Immature natural killer cell (primary cell): ENCODE results near the gene ICAM3. TPM values are rescaled to one million over a fixed set of nuclear protein-coding genes. Genes with fewer than 3 reads are reported as not detected.

Experiments used
- DNase-seq, 3 donors: peaks; one replicate each; pipeline ENCODE4 v3.0.0; 2022; ENCODE audit warnings: mixed read lengths in 1 of 3
- H3K27ac Mint-ChIP-seq, 6 donors: one replicate each; pipeline ENCODE4 v1.8.0; 2020; ENCODE audit warnings: mixed read lengths in 6 of 6, mild to moderate bottlenecking in 5 of 6, inconsistent platforms in 4 of 6, moderate library complexity in 3 of 6
- H3K27me3 Mint-ChIP-seq, 3 donors: one replicate each; pipeline ENCODE4 v1.8.0; 2020 to 2021; ENCODE audit warnings: low read depth in 3 of 3, mild to moderate bottlenecking in 3 of 3, mixed read lengths in 3 of 3, moderate library complexity in 3 of 3, inconsistent platforms in 1 of 3
- H3K36me3 Mint-ChIP-seq, 3 donors: one replicate each; pipeline ENCODE4 v1.8.0; 2020; ENCODE audit warnings: mixed read lengths in 3 of 3, inconsistent platforms in 2 of 3, mild to moderate bottlenecking in 2 of 3
- H3K4me1 Mint-ChIP-seq, 2 donors: one replicate each; pipeline ENCODE4 v1.8.0; 2020; ENCODE audit warnings: inconsistent platforms in 2 of 2, mild to moderate bottlenecking in 2 of 2, mixed read lengths in 2 of 2, moderate library complexity in 1 of 2
- H3K4me3 Mint-ChIP-seq, 5 donors: one replicate each; pipeline ENCODE4 v1.8.0; 2020; ENCODE audit warnings: mild to moderate bottlenecking in 5 of 5, mixed read lengths in 5 of 5, inconsistent platforms in 3 of 5, moderate library complexity in 3 of 5
- H3K9me3 Mint-ChIP-seq, 6 donors: one replicate each; pipeline ENCODE4 v1.8.0; 2020; ENCODE audit warnings: mild to moderate bottlenecking in 6 of 6, mixed read lengths in 6 of 6, inconsistent platforms in 4 of 6, moderate library complexity in 3 of 6
- polyA plus RNA-seq, 3 donors: library from polyadenylated mRNA; unstranded; fragments of 300-500 nt; fragmentation: Illumina TruSeq; gene quantifications; one replicate each; pipeline ENCODE4 v1.2.3, GENCODE V29; 2021

Gene ICAM3
- polyA plus RNA-seq, 3 donors from 2014 or later, result 263 to 292 (median 280) TPM

DNA sequence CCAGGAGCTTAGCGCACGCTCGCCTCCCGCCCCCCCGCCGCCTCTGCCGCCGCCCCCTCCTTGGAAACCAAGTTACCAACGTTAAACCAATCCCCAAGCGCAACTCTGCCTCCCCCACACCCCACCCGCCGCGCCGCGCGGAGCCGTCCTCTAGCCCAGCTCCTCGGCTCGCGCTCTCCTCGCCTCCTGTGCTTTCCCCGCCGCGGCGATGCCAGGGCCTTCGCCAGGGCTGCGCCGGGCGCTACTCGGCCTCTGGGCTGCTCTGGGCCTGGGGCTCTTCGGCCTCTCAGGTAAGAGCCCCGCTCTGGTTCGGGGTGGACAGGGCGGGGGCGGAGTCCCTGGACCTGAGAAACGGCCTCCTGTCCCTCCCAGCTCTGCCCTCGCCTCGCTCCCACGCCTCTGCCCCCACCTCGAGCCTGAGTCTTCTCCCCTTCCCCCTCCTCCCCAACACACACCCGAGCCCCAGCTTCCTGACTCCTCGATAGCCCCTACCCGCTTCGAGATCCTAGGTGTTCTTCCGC, 49.5 kb downstream of the ICAM3 start, which contains the start of gene ICAM5:
Gene ICAM5 (plus strand): TSS at position 117 of the 521 bp plus-strand sequence. CDS start 92 bp downstream, at position 209.
- Mint-ChIP-seq H3K4me1 (peaks cover 77 to 82% of the 10 kb centered on the region in 2 donors), H3K27me3 (peaks cover 50 to 77% (median 51%) of the 10 kb centered on the region in 3 donors), H3K36me3 (peaks cover 13 to 17% (median 14%) of the 10 kb centered on the region in 3 donors), H3K9me3 (peaks cover 0 to 4% (median 0%) of the 10 kb centered on the region in 6 donors), H3K27ac (peak within 1 kb of the TSS in 3 of 6 donors; percentile 41 to 66 (median 49)), H3K4me3 (peak within 1 kb of the TSS; percentile 83 to 90 (median 85))
- peak in 2 of 3 donors; percentile 24 to 36 for DNase-seq

DNA sequence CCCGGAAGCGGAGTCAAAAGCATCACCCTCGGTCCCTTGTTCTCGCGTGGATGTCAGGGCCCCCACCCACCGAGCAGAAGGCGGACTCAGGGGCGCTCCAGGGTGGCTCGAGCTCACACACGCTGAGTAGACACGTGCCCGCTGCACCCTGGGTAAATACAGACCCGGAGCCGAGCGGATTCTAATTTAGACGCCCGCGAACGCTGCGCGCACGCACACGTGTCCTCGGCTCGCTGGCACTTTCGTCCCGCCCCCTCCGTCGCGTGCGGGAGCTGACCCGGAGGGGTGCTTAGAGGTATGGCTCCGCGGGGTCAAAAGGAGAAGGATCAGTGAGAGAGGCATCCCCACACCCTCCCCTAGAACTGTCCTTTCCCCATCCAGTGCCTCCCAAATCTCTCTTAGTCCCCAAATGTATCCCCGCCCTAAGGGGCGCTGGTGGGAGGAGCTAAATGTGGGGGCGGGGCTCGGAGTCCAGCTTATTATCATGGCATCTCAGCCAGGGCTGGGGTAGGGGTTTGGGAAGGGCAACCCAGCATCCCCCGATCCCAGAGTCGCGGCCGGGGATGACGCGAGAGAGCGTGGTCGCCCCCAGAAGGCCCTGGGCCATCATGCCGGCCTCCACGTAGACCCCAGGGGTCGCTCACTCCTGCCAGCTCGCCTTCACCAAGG, 50.1 kb downstream of the ICAM3 start:
- DNase-seq, result peak; percentile 57 to 68 (median 63)
- Mint-ChIP-seq H3K9me3 (peaks cover 0 to 4% (median 0%) of the 10 kb centered on the region in 6 donors), H3K27ac (peak overlapping the region in 3 of 6 donors; percentile 41 to 66 (median 49)), H3K36me3 (peaks cover 18% of the 10 kb centered on the region in 3 donors), H3K4me1 (peaks cover 75 to 83% of the 10 kb centered on the region in 2 donors), H3K4me3 (peak overlapping the region; percentile 78 to 85 (median 83)), H3K27me3 (peaks cover 44 to 75% (median 49%) of the 10 kb centered on the region in 3 donors)

DNA sequence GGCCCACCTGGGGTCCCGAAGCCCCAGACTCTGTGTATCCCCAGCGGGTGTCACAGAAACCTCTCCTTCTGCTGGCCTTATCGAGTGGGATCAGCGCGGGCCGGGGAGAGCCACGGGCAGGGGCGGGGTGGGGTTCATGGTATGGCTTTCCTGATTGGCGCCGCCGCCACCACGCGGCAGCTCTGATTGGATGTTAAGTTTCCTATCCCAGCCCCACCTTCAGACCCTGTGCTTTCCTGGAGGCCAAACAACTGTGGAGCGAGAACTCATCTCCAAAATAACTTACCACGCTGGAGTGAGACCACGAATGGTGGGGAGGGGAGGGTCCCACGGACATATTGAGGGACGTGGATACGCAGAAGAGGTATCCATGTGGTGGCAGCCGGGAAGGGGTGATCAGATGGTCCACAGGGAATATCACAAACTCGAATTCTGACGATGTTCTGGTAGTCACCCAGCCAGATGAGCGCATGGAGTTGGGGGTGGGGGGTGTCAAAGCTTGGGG, 50.7 kb downstream of the ICAM3 start:
- peaks cover 0 to 4% (median 0%) of the 10 kb centered on the region in 6 donors for H3K9me3 Mint-ChIP-seq
- H3K27ac Mint-ChIP-seq, result peak overlapping the region in 3 of 6 donors; percentile 41 to 66 (median 49)
- H3K36me3 Mint-ChIP-seq, result peaks cover 18 to 22% (median 18%) of the 10 kb centered on the region in 3 donors
- peak overlapping the region; percentile 78 to 85 (median 83) for H3K4me3 Mint-ChIP-seq
- peaks cover 75 to 83% of the 10 kb centered on the region in 2 donors for H3K4me1 Mint-ChIP-seq
- no peak for DNase-seq
- H3K27me3 Mint-ChIP-seq, result peaks cover 44 to 70% (median 48%) of the 10 kb centered on the region in 3 donors

DNA sequence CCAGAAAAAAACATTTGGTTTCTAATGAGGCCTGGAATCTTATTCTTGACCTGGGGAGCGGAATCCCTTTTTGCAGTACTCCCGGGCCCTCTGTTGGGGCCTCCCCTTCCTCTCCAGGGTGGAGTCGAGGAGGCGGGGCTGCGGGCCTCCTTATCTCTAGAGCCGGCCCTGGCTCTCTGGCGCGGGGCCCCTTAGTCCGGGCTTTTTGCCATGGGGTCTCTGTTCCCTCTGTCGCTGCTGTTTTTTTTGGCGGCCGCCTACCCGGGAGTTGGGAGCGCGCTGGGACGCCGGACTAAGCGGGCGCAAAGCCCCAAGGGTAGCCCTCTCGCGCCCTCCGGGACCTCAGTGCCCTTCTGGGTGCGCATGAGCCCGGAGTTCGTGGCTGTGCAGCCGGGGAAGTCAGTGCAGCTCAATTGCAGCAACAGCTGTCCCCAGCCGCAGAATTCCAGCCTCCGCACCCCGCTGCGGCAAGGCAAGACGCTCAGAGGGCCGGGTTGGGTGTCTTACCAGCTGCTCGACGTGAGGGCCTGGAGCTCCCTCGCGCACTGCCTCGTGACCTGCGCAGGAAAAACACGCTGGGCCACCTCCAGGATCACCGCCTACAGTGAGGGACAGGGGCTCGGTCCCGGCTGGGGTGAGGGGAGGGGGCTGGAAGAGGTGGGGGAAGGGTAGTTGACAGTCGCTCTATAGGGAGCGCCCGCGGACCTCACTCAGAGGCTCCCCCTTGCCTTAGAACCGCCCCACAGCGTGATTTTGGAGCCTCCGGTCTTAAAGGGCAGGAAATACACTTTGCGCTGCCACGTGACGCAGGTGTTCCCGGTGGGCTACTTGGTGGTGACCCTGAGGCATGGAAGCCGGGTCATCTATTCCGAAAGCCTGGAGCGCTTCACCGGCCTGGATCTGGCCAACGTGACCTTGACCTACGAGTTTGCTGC, 52.4 kb downstream of the ICAM3 start, which contains the start of gene ICAM4:
Gene ICAM4 (plus strand): TSS at position 153 of the 935 bp plus-strand sequence. CDS start 58 bp downstream, at position 211.
- no peak for DNase-seq
- Mint-ChIP-seq H3K4me1 (peaks cover 63 to 70% of the 10 kb centered on the region in 2 donors), H3K36me3 (peaks cover 18 to 26% (median 23%) of the 10 kb centered on the region in 3 donors), H3K4me3 (peak within 1 kb of the TSS; percentile 46 to 77 (median 71)), H3K9me3 (peaks cover 0 to 4% (median 0%) of the 10 kb centered on the region in 6 donors), H3K27ac (peak within 1 kb of the TSS in 2 of 6 donors; percentile 69 to 77), H3K27me3 (peaks cover 30 to 54% (median 33%) of the 10 kb centered on the region in 3 donors)

DNA sequence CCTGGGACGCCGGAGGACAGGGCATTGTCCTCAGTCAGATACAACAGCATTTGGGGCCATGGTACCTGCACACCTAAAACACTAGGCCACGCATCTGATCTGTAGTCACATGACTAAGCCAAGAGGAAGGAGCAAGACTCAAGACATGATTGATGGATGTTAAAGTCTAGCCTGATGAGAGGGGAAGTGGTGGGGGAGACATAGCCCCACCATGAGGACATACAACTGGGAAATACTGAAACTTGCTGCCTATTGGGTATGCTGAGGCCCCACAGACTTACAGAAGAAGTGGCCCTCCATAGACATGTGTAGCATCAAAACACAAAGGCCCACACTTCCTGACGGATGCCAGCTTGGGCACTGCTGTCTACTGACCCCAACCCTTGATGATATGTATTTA, 54.0 kb downstream of the ICAM3 start:
- Mint-ChIP-seq H3K4me3 (no peak overlapping the region), H3K36me3 (peaks cover 18 to 26% (median 23%) of the 10 kb centered on the region in 3 donors), H3K27me3 (peaks cover 18 to 38% (median 21%) of the 10 kb centered on the region in 3 donors), H3K27ac (peak overlapping the region in 1 of 6 donors; percentile 26), H3K4me1 (peaks cover 50 to 56% of the 10 kb centered on the region in 2 donors), H3K9me3 (peaks cover 0 to 3% (median 0%) of the 10 kb centered on the region in 6 donors)
- no peak for DNase-seq

DNA sequence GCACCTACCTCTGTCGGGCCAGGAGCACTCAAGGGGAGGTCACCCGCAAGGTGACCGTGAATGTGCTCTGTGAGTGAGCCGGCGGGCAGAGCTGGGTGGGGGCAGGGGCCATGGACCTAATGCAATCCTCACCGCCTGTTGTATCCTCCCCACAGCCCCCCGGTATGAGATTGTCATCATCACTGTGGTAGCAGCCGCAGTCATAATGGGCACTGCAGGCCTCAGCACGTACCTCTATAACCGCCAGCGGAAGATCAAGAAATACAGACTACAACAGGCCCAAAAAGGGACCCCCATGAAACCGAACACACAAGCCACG, 54.5 kb downstream of the ICAM3 start:
- Mint-ChIP-seq H3K9me3 (peaks cover 0 to 3% (median 0%) of the 10 kb centered on the region in 6 donors), H3K27me3 (peaks cover 13 to 34% (median 20%) of the 10 kb centered on the region in 3 donors), H3K27ac (no peak overlapping the region), H3K36me3 (peaks cover 18 to 28% (median 24%) of the 10 kb centered on the region in 3 donors), H3K4me3 (no peak overlapping the region), H3K4me1 (peaks cover 49 to 56% of the 10 kb centered on the region in 2 donors)
- no peak for DNase-seq

DNA sequence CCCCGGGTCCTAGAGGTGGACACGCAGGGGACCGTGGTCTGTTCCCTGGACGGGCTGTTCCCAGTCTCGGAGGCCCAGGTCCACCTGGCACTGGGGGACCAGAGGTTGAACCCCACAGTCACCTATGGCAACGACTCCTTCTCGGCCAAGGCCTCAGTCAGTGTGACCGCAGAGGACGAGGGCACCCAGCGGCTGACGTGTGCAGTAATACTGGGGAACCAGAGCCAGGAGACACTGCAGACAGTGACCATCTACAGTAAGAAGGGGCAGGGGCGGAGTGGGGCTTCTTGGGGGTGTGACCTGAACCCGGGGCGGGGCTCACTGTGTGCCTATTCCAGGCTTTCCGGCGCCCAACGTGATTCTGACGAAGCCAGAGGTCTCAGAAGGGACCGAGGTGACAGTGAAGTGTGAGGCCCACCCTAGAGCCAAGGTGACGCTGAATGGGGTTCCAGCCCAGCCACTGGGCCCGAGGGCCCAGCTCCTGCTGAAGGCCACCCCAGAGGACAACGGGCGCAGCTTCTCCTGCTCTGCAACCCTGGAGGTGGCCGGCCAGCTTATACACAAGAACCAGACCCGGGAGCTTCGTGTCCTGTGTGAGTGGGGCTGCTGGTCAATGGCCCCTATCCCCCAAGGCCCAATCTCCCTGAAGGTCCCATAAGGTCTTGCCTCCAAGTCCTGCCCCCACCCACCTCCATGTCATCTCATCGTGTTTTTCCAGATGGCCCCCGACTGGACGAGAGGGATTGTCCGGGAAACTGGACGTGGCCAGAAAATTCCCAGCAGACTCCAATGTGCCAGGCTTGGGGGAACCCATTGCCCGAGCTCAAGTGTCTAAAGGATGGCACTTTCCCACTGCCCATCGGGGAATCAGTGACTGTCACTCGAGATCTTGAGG, 55.1 kb downstream of the ICAM3 start:
- peaks cover 0 to 3% (median 0%) of the 10 kb centered on the region in 6 donors for H3K9me3 Mint-ChIP-seq
- no peak for DNase-seq
- H3K27me3 Mint-ChIP-seq, result peaks cover 12 to 31% (median 22%) of the 10 kb centered on the region in 3 donors
- peaks cover 52 to 59% of the 10 kb centered on the region in 2 donors for H3K4me1 Mint-ChIP-seq
- H3K4me3 Mint-ChIP-seq, result no peak overlapping the region
- H3K27ac Mint-ChIP-seq, result no peak overlapping the region
- H3K36me3 Mint-ChIP-seq, result peaks cover 18 to 29% (median 26%) of the 10 kb centered on the region in 3 donors

Other genes starting within 250 kb of the ICAM3 start
- gene ANGPTL6, start 236.9 kb downstream of the ICAM3 start, polyA plus RNA-seq, result 1 to 10 TPM in 2 of 3 donors, under 1 TPM in 1; 0.53 to 1.9 (median 1.2) TPM
- 10 to 100 TPM; 12.1 to 44.8 (median 18.4) TPM for gene PPAN, start 233.3 kb downstream of the ICAM3 start, polyA plus RNA-seq
- 10 to 100 TPM in 1 of 3 donors, 1 to 10 TPM in 2; 2.6 to 26.7 (median 6.9) TPM for gene P2RY11, start 227.9 kb downstream of the ICAM3 start, polyA plus RNA-seq
- 100 to 1,000 TPM; 334 to 509 (median 485) TPM for gene EIF3G, start 219.7 kb downstream of the ICAM3 start, polyA plus RNA-seq
- 100 to 1,000 TPM in 1 of 3 donors, 10 to 100 TPM in 2; 21.8 to 162 (median 43.3) TPM for gene DNMT1, start 144.7 kb downstream of the ICAM3 start, polyA plus RNA-seq
- 1 to 10 TPM in 2 of 3 donors, under 1 TPM in 1; 0.79 to 2.7 (median 1.4) TPM for gene S1PR2, start 108.3 kb downstream of the ICAM3 start, polyA plus RNA-seq
- 10 to 100 TPM; 24.3 to 42.6 (median 27.1) TPM for gene MRPL4, start 87.4 kb downstream of the ICAM3 start, polyA plus RNA-seq
- gene ICAM1, start 68.5 kb downstream of the ICAM3 start, polyA plus RNA-seq, result 10 to 100 TPM in 2 of 3 donors, 1 to 10 TPM in 1; 9.9 to 18.4 (median 18.0) TPM
- 1 to 10 TPM in 1 of 3 donors, under 1 TPM in 1, not detected in 1; 0.63 to 1.1 TPM for gene ICAM4, start 52.7 kb downstream of the ICAM3 start, polyA plus RNA-seq
- not detected for gene ICAM5, start 49.7 kb downstream of the ICAM3 start, polyA plus RNA-seq
- 1 to 10 TPM in 1 of 3 donors, under 1 TPM in 1, not detected in 1; 0.48 to 1.9 TPM for gene ZGLP1, start 29.8 kb downstream of the ICAM3 start, polyA plus RNA-seq
- gene FDX2, start 23.6 kb downstream of the ICAM3 start, polyA plus RNA-seq, result 10 to 100 TPM; 12.5 to 17.8 (median 16.6) TPM
- gene RAVER1, start 6.1 kb downstream of the ICAM3 start, polyA plus RNA-seq, result 10 to 100 TPM in 1 of 3 donors, 1 to 10 TPM in 2; 8.7 to 31.5 (median 9.7) TPM
- gene TYK2, start 40.9 kb upstream of the ICAM3 start, polyA plus RNA-seq, result 100 to 1,000 TPM in 1 of 3 donors, 10 to 100 TPM in 2; 33.6 to 105 (median 40.6) TPM
- 100 to 1,000 TPM in 1 of 3 donors, 10 to 100 TPM in 2; 46.5 to 100 (median 62.7) TPM for gene CDC37, start 63.9 kb upstream of the ICAM3 start, polyA plus RNA-seq
- 10 to 100 TPM; 10.4 to 22.6 (median 11.1) TPM for gene PDE4A, start 80.9 kb upstream of the ICAM3 start, polyA plus RNA-seq
- gene KEAP1, start 163.7 kb upstream of the ICAM3 start, polyA plus RNA-seq, result 10 to 100 TPM; 49.2 to 86.9 (median 71.6) TPM
- gene S1PR5, start 177.8 kb upstream of the ICAM3 start, polyA plus RNA-seq, result 100 to 1,000 TPM; 383 to 659 (median 399) TPM
- 10 to 100 TPM; 13.9 to 42.1 (median 16.1) TPM for gene ATG4D, start 204.3 kb upstream of the ICAM3 start, polyA plus RNA-seq
- gene KRI1, start 226.4 kb upstream of the ICAM3 start, polyA plus RNA-seq, result 10 to 100 TPM in 2 of 3 donors, 1 to 10 TPM in 1; 5.7 to 44.4 (median 10.1) TPM
- 100 to 1,000 TPM; 253 to 474 (median 308) TPM for gene CDKN2D, start 229.4 kb upstream of the ICAM3 start, polyA plus RNA-seq
- gene AP1M2, start 247.7 kb upstream of the ICAM3 start, polyA plus RNA-seq, result 1 to 10 TPM in 1 of 3 donors, not detected in 2; 1.8 TPM